ENCODE results near the gene CTNNBL1.

CTNNBL1 gene

GRCh38 chr20:37894454-37894853 is 200.6 kb downstream of the CTNNBL1 start:
- H3K4me3 ChIP-seq (ENCODE audit: low read depth, low read length): no peak overlapping the region
- TF ChIP-seq POLR2A (IDR thresholded peaks at IDR 0.05; ENCODE audit: extremely low read depth, insufficient read length) (no peak), MAX (IDR thresholded peaks at IDR 0.05; ENCODE audit: low read depth, low read length) (no peak), MYC (IDR thresholded peaks at IDR 0.05; ENCODE audit: low read depth, low read length) (no peak), CTCF (IDR thresholded peaks at IDR 0.05; ENCODE audit: low read depth, low read length) (no peak)
- DNase-seq (ENCODE audit: low read depth): no peak

GRCh38 chr20:37895166-37895565 is 201.3 kb downstream of the CTNNBL1 start:
- no peak for DNase-seq (ENCODE audit: low read depth)
- H3K4me3 ChIP-seq (ENCODE audit: low read depth, low read length): no peak overlapping the region
- TF ChIP-seq POLR2A (IDR thresholded peaks at IDR 0.05; ENCODE audit: extremely low read depth, insufficient read length) (no peak), CTCF (IDR thresholded peaks at IDR 0.05; ENCODE audit: low read depth, low read length) (no peak), MYC (IDR thresholded peaks at IDR 0.05; ENCODE audit: low read depth, low read length) (no peak), MAX (IDR thresholded peaks at IDR 0.05; ENCODE audit: low read depth, low read length) (no peak)

- peak; percentile 26 for DNase-seq (ENCODE audit: low read depth)
- TF ChIP-seq MAX (IDR thresholded peaks at IDR 0.05; ENCODE audit: low read depth, low read length) (no peak), CTCF (IDR thresholded peaks at IDR 0.05; ENCODE audit: low read depth, low read length) (peak; percentile 32)
- no peak overlapping the region for H3K4me3 ChIP-seq (ENCODE audit: low read depth, low read length)
These were observed 203.2 kb downstream of the CTNNBL1 start for GRCh38 chr20:37896932-37897548.

DNA sequence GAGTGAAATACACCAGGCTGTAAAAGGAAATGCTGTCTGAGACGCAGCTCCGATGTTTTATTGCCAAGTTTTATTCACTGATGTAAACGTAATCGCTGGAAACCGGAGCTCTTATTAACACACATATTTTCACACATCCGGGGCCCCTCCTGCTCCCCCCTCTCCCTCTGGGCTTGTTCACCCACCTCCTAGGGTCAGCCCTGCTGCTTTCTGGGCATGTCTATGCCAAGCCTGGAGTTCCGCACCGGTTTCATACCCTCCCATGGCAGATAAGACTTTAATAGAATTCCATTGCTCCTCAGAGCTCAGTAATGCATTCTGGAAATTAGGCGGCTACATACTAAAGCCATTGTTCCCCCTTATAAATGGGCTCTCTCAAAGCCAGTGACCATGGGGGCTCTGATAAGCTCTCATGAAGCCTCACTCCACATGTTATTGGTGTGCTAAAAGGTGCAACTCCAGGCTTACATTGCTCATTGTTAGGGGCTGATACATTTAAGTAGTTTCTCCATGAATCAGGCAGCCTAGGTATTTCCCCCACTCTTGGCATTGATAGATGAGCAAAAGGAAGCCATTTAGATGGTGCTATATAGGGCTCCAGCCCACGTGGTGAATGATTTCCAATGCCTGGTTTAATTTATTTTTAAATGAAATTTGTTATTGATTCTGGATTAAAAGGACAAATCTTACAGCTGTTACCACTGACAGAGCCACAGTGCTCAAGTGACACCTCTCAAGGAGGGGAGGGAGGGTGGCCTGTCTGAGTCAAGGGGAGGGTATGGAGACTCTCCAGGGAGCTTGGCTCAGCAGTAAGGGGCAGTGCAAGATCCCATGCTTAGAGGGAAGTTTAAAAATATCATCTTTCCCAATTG is 204.6 kb downstream of the CTNNBL1 start:
- TF ChIP-seq MYC (IDR thresholded peaks at IDR 0.05; ENCODE audit: low read depth, low read length) (no peak), MAX (IDR thresholded peaks at IDR 0.05; ENCODE audit: low read depth, low read length) (no peak), POLR2A (IDR thresholded peaks at IDR 0.05; ENCODE audit: extremely low read depth, insufficient read length) (no peak), CTCF (IDR thresholded peaks at IDR 0.05; ENCODE audit: low read depth, low read length) (no peak)
- H3K4me3 ChIP-seq (ENCODE audit: low read depth, low read length): no peak overlapping the region
- no peak for DNase-seq (ENCODE audit: low read depth)

- TF ChIP-seq CTCF (IDR thresholded peaks at IDR 0.05; ENCODE audit: low read depth, low read length) (no peak), POLR2A (IDR thresholded peaks at IDR 0.05; ENCODE audit: extremely low read depth, insufficient read length) (no peak), MYC (IDR thresholded peaks at IDR 0.05; ENCODE audit: low read depth, low read length) (no peak), MAX (IDR thresholded peaks at IDR 0.05; ENCODE audit: low read depth, low read length) (no peak)
- no peak for DNase-seq (ENCODE audit: low read depth)
- H3K4me3 ChIP-seq (ENCODE audit: low read depth, low read length): no peak overlapping the region
These were observed 205.5 kb downstream of the CTNNBL1 start for GRCh38 chr20:37899105-37900045.

All from NB4 (cell line).